GM19193 (cell line): ENCODE results near the gene CELSR3.
A peak's percentile ranks its signal among the peaks of the same experiment; 100 is the strongest.

Source experiments
- POLR2A ChIP-seq: IDR thresholded peaks from 4 replicates; pipeline ENCODE4 v1.6.1; 2011; ENCODE audit not compliant: insufficient read depth, insufficient read length; ENCODE audit errors: extremely low read depth

Gene CELSR3

DNA sequence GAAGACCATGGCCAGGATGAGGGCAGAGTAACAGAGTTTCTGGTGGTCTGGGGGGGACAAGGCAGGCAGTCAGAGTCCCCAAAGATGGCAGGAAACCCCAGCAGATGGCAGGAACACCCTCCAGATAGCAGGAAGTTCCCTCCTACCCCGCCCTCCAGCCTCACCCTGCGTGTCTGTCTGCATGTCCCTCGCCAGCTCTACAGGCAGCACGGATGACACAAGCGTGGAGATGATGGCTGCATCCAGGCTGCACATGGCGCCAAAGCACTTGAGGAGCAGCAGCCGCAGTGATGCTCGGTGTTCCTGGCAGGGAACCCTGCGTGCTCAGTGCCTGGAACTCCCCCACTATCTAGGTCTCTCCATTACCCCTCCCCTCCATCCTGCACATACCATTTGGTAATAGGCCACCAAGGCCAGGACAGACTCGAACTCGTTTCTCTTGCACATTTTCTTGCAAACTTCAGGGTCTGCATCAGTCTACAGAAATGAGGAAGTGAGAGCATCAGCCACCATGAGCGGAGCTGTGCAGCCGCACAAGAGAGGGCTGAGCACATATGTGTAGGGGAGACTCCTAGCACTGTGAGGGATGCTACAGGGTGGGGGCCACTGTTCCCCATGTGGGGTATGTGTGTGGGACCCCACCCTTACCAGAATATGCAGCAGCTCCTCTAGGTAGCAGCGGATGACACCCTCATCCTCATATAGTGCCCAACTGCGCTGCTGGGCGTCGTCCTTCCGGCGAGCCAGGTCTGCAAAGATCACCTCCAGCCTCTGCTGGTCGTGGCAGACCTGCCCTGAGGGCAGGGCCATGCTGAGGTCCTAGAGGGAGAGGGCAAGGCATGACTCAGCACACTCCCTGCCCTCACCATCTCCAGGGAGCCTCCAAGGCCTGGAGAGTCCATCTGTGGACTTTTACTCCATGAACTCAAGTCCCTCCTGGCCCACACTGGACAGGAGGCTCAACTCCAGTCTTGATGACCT lies 17.0 kb upstream of the CELSR3 start:
- no peak for TF ChIP-seq POLR2A

- no peak for TF ChIP-seq POLR2A
Observed at GRCh38 chr3:48678566-48679380, 16.1 kb upstream of the CELSR3 start.

DNA sequence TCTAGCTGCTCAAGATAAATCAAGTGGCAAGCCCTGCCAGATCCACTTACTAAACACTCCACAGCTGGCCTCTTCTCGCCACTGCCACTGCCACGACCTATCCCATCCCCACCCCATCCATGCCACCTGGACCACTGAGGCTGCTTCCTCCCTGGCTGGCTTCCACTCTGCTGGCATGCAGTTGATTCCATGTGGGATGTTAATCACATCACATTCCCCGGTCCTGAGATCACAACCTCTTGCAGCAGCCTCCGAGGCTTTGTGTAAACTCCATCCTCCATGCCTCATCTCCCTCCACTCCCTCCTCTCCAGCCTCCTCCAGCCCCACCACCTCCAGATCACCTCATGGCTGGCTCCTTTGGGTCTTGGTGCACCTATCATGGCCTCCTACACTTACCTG lies 15.4 kb upstream of the CELSR3 start:
- no peak for TF ChIP-seq POLR2A

DNA sequence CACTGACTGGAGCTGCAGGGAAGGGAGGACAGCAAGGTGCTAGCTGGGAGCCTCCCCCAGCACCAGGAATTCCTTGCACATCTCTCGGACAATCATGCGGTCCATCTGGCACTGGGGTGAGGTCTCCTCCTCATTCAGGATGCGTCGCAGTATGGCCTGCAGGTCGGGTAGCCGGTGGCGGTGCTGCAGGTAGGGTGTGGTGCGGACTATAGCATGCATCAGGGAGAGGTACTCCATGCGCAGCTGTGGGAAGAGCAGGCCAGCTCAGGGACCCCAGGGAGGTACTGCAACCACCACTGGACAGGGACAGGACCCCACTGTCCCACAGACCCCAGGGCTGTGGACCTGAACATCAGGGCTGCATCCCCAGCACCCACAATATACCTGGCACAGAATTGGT lies 11.8 kb upstream of the CELSR3 start:
- no peak for TF ChIP-seq POLR2A

DNA sequence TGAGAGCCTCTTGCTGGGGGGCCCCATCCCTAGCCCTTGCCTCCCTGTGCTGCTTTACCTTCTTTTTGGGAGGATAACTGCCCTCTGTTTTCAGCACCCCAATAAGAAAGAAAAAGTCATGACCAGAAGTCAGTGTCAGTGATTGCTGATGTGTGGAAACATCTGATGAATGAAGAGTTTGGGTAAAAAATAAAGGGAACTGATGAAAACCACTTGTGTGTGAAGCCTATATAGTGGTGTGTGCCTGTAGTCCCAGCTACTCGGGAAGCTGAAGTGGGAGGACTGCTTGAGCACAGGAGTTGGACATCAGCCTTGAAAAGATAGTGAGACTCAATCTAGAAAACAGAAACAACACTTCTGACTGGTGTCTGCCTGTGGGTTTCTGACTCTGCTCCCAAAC lies 9.8 kb upstream of the CELSR3 start:
- TF ChIP-seq POLR2A: no peak

DNA sequence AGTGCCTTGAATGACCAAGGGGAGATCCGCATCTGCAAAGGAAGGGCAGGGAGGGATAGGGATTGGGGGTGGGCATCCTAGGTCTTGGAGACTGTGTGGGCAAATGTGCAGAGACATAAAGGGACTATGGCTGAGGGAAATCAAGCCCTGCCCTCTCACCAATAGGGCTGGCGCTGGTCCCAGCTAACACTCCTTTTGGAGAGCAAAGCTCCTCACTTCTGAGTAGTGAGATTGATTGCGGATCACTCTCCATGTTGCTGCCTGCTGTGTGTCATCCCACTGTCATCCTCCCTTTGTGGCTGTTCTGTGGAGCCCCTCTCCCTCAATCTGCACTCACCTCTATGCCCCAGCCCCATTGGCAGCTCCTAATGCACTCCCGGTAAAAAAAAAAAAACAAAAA lies 2.2 kb upstream of the CELSR3 start:
- no peak for TF ChIP-seq POLR2A

- no peak for TF ChIP-seq POLR2A
Observed at GRCh38 chr3:48664313-48664644, 1.6 kb upstream of the CELSR3 start.

DNA sequence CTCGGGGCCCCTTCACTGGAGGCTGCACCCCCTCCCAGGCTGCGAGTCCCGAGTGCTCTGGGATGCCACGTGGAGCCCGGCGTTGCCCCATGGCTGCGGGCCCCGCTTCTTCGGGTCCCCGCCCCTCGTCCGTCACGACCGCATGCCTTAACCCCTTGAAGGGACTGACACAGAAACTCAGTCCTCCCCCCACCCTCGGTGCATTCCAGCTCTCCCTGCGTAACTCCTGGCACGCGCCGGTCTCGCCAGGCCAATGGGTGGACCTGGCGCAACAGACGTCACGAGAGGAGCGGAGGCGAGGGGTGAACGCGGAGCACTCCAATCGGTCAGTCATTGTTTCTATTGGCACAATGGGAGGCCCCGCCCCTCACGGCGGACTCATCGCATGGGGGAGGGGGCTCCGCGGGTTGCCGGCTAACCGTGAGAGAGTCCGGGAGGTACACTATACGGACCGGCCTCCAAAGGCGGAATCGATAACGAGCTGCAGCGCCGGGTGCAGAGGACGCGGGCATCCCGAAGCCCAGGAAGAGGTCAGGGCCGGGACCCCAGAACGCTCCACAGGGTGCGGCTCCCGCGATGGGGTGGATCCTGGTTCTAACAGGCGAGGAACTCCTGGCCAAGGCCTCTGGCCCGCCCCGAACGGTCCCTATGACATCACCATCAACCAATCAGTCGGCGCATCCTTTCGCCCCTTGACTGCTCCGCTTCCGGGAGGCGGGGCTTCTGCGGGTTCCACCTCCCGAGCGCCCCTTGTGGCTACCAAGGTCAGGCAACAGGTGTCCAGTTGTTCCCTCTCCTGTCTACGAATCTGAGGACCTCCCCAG lies 1.0 kb upstream of the CELSR3 start:
- TF ChIP-seq POLR2A: peak; percentile 56

DNA sequence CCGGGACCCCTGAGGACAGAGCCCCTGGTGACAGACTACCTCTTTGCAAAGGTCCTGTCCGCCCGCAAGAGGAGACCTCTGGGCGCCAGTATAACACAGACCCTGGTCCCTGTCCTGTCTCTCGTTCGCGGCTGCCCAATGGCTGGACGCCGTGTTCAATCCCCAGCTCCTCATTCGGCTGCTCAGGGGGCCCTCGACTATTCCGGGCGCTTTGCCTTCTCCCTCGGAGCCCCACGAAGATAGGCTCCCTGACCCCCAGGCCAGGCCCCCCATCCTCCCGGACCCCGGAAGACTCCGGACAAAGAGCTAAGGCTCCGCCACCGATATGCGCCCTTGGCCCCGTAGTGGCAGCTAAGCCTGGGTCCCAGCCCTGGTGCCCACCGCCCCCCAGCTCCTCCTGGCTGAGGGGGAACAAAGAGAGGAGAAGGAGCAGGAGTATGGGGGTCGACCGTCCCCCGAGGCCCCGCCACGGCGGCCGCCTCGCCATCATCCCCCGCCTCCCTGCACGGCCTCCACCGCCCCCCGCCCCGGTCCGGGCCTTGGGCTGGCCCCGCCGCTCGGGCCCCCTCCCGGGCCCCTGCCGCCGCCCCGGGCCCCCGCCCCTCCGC lies 437 bp downstream of the CELSR3 start:
- no peak for TF ChIP-seq POLR2A

- no peak for TF ChIP-seq POLR2A
Observed at GRCh38 chr3:48661501-48662144, 1.1 kb downstream of the CELSR3 start.

DNA sequence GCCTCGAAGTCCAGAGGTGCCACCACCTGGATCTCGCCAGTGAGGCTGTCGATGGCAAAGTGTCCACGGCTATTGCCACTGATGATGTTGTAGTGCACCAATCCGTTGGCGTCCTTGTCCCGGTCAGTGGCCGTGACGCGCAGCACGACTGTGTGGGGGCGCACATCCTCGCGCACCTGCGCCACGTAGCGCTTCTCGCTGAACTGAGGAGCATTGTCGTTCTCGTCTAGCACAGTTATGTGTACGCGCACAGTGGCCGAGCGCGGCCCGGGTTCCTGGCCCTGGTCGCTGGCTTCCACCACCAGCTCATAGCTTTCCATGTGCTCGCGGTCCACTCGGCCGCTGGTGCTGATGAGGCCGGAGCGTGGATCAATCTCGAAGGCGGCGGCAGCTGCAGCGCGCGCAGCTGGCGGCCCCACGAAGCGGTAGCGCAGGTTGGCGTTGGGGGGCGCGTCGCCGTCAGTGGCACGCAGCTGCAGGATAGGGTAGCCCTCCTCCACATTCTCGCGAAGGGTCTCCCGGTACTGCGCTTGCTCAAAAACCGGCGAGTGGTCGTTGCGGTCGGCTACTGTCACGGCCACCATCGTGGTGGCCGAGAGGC lies 1.8 kb downstream of the CELSR3 start:
- no peak for TF ChIP-seq POLR2A

DNA sequence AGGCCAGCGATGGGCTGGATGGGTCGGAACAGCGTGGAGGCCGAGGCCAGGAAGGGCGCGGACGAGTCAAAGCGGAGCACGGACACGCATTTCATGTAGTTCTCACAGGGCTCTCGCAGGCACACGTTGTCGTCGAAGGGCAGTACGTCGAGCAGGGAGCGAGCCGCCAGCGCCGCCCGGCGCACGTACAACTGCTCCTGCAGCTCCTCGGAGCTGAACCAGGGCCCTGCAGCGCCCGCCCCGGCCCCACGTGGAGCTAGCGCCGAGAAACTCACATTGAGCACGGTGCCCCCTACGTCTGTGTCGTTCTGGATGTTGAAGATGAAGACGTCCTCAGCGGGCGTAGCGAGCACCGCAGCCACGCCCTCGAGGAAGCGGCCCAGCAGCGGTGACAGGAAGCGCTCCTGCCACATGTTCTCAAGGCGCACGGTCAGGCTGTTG lies 5.8 kb downstream of the CELSR3 start:
- no peak for TF ChIP-seq POLR2A

GRCh38 chr3:48656061-48656840 lies 6.4 kb downstream of the CELSR3 start:
- TF ChIP-seq POLR2A: no peak
